Osteoblast (primary cell): ENCODE results near the gene SIRT3. TPM values are rescaled to one million over a fixed set of nuclear protein-coding genes. Genes with fewer than 3 reads are reported as not detected.

Experiments used
- DNase-seq: peaks from one replicate; pipeline ENCODE4 v3.0.0; 2011; ENCODE audit warnings: low spot score, mixed read lengths; ENCODE audit not compliant: insufficient read length; ENCODE audit errors: missing footprints
- H2AFZ ChIP-seq: 2 replicates; pipeline ENCODE4 v1.6.0; 2011; ENCODE audit warnings: mild to moderate bottlenecking, low read length
- H3K27ac ChIP-seq: 2 replicates; pipeline ENCODE4 v1.5.1; 2011; ENCODE audit warnings: mild to moderate bottlenecking, low read depth, low read length, moderate library complexity
- H3K27me3 ChIP-seq: 2 replicates; pipeline ENCODE4 v1.6.0; 2012; ENCODE audit warnings: mild to moderate bottlenecking, control low read depth, inconsistent platforms, low read length, moderate library complexity; ENCODE audit not compliant: insufficient read depth
- H3K36me3 ChIP-seq: 2 replicates; pipeline ENCODE4 v1.5.1; 2011; ENCODE audit warnings: mild to moderate bottlenecking, low read length, control low read depth, moderate library complexity; ENCODE audit not compliant: insufficient read depth
- H3K4me1 ChIP-seq: 2 replicates; pipeline ENCODE4 v1.5.1; 2011; ENCODE audit warnings: mild to moderate bottlenecking, low read length, control low read depth, moderate library complexity; ENCODE audit not compliant: insufficient read depth
- H3K4me2 ChIP-seq: 2 replicates; pipeline ENCODE4 v1.6.0; 2011; ENCODE audit warnings: mild to moderate bottlenecking, low read length; ENCODE audit not compliant: insufficient read depth
- H3K4me3 ChIP-seq: fragments of 200-600 bp; sonication (generic); 3 replicates; pipeline ENCODE4 v1.5.1; 2012; ENCODE audit warnings: mild to moderate bottlenecking, low read length, inconsistent platforms; ENCODE audit not compliant: insufficient read depth
- H3K79me2 ChIP-seq: 2 replicates; pipeline ENCODE4 v1.6.0; 2012; ENCODE audit warnings: mild to moderate bottlenecking, low read length, control low read depth, inconsistent platforms; ENCODE audit not compliant: insufficient read depth
- H3K9me3 ChIP-seq: 2 replicates; pipeline ENCODE4 v1.5.1; 2011; ENCODE audit warnings: low read depth, low read length, control low read depth
- H4K20me1 ChIP-seq: 2 replicates; pipeline ENCODE4 v1.6.0; 2012; ENCODE audit warnings: mild to moderate bottlenecking, low read length, control low read depth; ENCODE audit not compliant: insufficient read depth
- total RNA-seq: library from RNA; depleted of rRNA; stranded (reverse); fragments of >200 nt; gene quantifications from 2 replicates; pipeline ENCODE4 v1.2.3, GENCODE V29; 2012
- TF ChIP-seq, protein P1 (sequence below): IDR thresholded peaks from 2 replicates; pipeline ENCODE4 v1.5.1; 2011; ENCODE audit warnings: mild to moderate bottlenecking, low read depth, low read length, moderate library complexity; ENCODE audit errors: extremely low read depth

Gene SIRT3
- 10.9 and 11.2 TPM in 2 replicates for total RNA-seq

DNA sequence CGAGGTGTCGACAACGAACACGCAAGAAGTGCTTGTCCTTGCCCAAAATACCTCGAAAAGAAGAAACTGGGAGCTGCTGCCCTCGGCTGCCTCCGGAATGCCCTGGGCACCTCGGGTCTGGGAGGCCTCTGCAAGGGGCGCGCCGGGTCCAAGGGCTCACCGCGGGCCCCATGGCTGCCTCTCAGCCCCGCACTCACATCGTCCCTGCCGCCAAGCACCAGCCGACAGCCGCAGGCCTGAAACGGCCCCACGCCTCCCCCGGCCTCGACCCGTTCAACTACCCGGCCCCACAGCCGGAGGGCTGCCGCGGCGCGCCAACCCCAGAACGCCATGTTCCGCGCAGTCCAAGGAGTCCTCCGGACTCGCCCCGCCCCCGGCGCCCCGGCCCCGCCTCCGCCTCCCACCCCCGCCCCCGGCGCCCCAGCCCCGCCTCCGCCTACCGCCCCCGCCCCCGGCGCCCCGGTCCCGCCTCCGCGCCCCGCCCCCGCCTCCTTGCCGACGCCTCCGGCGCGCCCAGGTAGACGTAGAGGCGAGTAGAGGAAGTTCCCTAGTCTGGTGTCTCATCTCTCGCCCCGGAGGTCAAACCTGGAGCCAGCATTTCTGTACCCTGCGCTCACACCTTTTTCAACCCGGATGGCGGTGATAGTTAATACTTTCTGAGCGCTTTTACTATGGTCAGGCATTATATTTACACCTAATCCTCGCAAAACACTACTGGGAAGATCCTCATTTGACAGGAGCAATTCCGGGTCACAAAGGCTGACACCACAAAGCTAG lies at the start of gene SIRT3:
Gene SIRT3 (minus strand): TSS at position 346 of the 777 bp plus-strand sequence. CDS start 14 bp downstream, at position 332.
- Histone ChIP-seq H3K9me3 (no peaks in the 10 kb centered on the region), H4K20me1 (peaks cover 18% of the 10 kb centered on the region), H3K79me2 (peaks cover 49% of the 10 kb centered on the region), H3K4me3 (peak within 1 kb of the TSS; percentile 91), H3K4me2 (peak within 1 kb of the TSS; percentile 100), H2AFZ (peak within 1 kb of the TSS; percentile 96), H3K36me3 (peaks cover 12% of the 10 kb centered on the region), H3K27me3 (no peaks in the 10 kb centered on the region), H3K4me1 (peaks cover 19% of the 10 kb centered on the region), H3K27ac (peak within 1 kb of the TSS; percentile 90)
- TF ChIP-seq, protein P1, sequence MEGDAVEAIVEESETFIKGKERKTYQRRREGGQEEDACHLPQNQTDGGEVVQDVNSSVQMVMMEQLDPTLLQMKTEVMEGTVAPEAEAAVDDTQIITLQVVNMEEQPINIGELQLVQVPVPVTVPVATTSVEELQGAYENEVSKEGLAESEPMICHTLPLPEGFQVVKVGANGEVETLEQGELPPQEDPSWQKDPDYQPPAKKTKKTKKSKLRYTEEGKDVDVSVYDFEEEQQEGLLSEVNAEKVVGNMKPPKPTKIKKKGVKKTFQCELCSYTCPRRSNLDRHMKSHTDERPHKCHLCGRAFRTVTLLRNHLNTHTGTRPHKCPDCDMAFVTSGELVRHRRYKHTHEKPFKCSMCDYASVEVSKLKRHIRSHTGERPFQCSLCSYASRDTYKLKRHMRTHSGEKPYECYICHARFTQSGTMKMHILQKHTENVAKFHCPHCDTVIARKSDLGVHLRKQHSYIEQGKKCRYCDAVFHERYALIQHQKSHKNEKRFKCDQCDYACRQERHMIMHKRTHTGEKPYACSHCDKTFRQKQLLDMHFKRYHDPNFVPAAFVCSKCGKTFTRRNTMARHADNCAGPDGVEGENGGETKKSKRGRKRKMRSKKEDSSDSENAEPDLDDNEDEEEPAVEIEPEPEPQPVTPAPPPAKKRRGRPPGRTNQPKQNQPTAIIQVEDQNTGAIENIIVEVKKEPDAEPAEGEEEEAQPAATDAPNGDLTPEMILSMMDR, result no peak
- peak; percentile 98 for DNase-seq

DNA sequence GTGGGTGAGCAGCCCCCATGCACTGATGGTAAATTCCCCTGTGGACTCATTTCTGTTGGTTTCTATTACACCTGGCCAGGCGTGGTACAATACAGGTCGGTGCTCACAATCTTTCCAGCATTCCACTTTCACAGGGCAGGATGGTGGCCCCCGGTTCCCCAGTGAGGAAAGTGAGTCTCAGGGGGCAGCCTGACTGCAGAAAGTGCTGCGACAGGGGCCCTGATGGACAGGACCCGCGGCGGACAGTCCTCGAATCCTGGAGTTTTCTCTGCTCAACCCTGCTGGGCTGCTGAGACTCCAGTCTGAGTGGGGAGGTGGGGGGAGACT lies 49.7 kb upstream of the SIRT3 start:
- peaks cover 4% of the 10 kb centered on the region for H3K4me1 ChIP-seq
- H3K36me3 ChIP-seq, result no peaks in the 10 kb centered on the region
- no peaks in the 10 kb centered on the region for H3K79me2 ChIP-seq
- H3K4me2 ChIP-seq, result no peak overlapping the region
- no peak overlapping the region for H3K4me3 ChIP-seq
- H3K9me3 ChIP-seq, result no peaks in the 10 kb centered on the region
- TF ChIP-seq, protein P1, result no peak
- no peak overlapping the region for H3K27ac ChIP-seq
- H4K20me1 ChIP-seq, result no peaks in the 10 kb centered on the region
- H2AFZ ChIP-seq, result no peak overlapping the region
- DNase-seq, result peak; percentile 78
- H3K27me3 ChIP-seq, result peaks cover 36% of the 10 kb centered on the region

DNA sequence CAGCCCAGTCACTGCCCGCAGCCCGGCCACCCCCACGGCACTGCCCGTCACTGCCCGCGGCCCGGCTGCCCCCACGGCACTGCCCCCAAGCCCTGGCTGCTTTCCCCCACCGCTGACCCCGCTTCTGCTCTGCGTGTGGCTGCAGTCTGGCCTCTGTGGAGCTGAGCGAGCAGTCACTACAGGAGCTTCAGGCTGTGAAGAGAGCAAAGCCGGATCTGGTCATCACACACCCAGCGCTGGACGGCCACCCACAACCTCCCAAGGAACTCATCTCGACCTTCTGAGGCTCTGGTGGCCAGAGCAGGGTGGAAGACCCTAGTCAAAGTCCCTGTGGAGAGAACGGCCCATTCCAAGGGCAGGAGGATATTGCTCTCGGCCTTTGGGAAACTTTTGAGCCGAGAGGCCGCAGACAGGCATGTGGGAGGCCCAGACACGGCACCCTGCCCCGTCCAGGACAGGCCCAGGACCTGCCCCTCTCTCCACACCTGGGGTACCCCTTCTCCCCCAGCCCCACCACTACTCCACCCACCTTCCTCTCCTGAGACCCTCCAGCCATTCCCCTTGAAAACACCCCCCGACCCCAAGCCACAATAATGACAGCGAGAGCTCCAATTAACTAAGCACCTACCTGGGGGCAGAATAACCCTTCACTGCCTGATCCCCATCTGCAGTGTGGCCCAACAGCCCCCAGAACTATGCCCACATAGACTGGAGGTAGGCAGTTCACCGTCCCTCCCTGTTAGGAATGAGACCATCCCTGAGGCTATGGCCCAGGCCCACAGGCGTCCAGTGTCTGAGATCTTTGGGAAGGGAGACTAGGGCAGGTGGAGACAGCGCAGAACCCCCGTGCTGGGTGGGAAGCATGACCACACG lies 49.1 kb upstream of the SIRT3 start:
- TF ChIP-seq, protein P1, result no peak
- Histone ChIP-seq H3K4me2 (no peak overlapping the region), H3K27me3 (peaks cover 42% of the 10 kb centered on the region)

More for the DNA sequence above, 49.1 kb upstream of the SIRT3 start:
- Histone ChIP-seq H3K79me2 (no peaks in the 10 kb centered on the region), H3K27ac (no peak overlapping the region), H3K4me1 (peaks cover 4% of the 10 kb centered on the region), H3K36me3 (no peaks in the 10 kb centered on the region), H4K20me1 (no peaks in the 10 kb centered on the region), H3K9me3 (no peaks in the 10 kb centered on the region), H2AFZ (no peak overlapping the region), H3K4me3 (no peak overlapping the region)
- DNase-seq, result peak; percentile 85
